Effector memory CD4-positive, alpha-beta T cell (primary cell): ENCODE results near the gene FAM110C.
"Not testable (repeated sequence)": the region's sequence is repeated elsewhere in the genome, so short reads cannot be mapped to it uniquely, and the experiment has no call there.

ENCODE experiments used
- DNase-seq, 3 donors: peaks; one replicate each; pipeline ENCODE4 v3.0.0-alpha.2; 2020
- H3K27ac ChIP-seq: 2 replicates; pipeline ENCODE4 v1.7.0; 2013; ENCODE audit warnings: mild to moderate bottlenecking, low read length, moderate library complexity; ENCODE audit not compliant: insufficient read depth, poor library complexity, severe bottlenecking
- H3K27me3 ChIP-seq: replicated peaks from 2 replicates; pipeline ENCODE4 v1.7.0; 2013; ENCODE audit warnings: mild to moderate bottlenecking, low read length; ENCODE audit not compliant: insufficient read depth, control insufficient read depth, poor library complexity, severe bottlenecking
- H3K36me3 ChIP-seq: 2 replicates; pipeline ENCODE4 v1.7.0; 2013; ENCODE audit warnings: mild to moderate bottlenecking, low read length, moderate library complexity; ENCODE audit not compliant: control insufficient read depth, insufficient read depth
- H3K4me1 ChIP-seq: 2 replicates; pipeline ENCODE4 v1.7.0; 2013; ENCODE audit warnings: low read length, mild to moderate bottlenecking; ENCODE audit not compliant: control insufficient read depth, insufficient read depth, poor library complexity, severe bottlenecking
- H3K4me3 ChIP-seq: 2 replicates; pipeline ENCODE4 v1.7.0; 2013; ENCODE audit warnings: low read length, low read depth, mild to moderate bottlenecking; ENCODE audit not compliant: insufficient read depth, poor library complexity, severe bottlenecking
- H3K9me3 ChIP-seq: 2 replicates; pipeline ENCODE4 v1.7.0; 2013; ENCODE audit warnings: mild to moderate bottlenecking, low read length, moderate library complexity; ENCODE audit not compliant: control insufficient read depth

FAM110C gene

GRCh38 chr2:28406-28975 lies 17.8 kb downstream of the FAM110C start:
- H3K27me3 ChIP-seq: no peaks in the 10 kb centered on the region
- H3K4me3 ChIP-seq: no peak overlapping the region
- H3K36me3 ChIP-seq: no peaks in the 10 kb centered on the region
- H3K4me1 ChIP-seq: peaks cover 13% of the 10 kb centered on the region
- no peak overlapping the region for H3K27ac ChIP-seq
- H3K9me3 ChIP-seq: no peaks in the 10 kb centered on the region
- DNase-seq: no peak

- no peak overlapping the region for H3K4me3 ChIP-seq
- H3K27ac ChIP-seq: no peak overlapping the region
- H3K9me3 ChIP-seq: no peaks in the 10 kb centered on the region
- no peak for DNase-seq
- H3K4me1 ChIP-seq: peaks cover 8% of the 10 kb centered on the region
- no peaks in the 10 kb centered on the region for H3K36me3 ChIP-seq
- H3K27me3 ChIP-seq: no peaks in the 10 kb centered on the region
Measured at GRCh38 chr2:26891-27290, 19.4 kb downstream of the FAM110C start.

GRCh38 chr2:25543-25942 lies 20.8 kb downstream of the FAM110C start:
- Histone ChIP-seq H3K27me3 (no peaks in the 10 kb centered on the region), H3K9me3 (no peaks in the 10 kb centered on the region), H3K4me3 (no peak overlapping the region), H3K4me1 (peaks cover 8% of the 10 kb centered on the region), H3K27ac (no peak overlapping the region), H3K36me3 (no peaks in the 10 kb centered on the region)
- DNase-seq: no peak

GRCh38 chr2:24591-24990 lies 21.7 kb downstream of the FAM110C start:
- H3K4me3 ChIP-seq, H3K36me3 ChIP-seq, H3K27me3 ChIP-seq, H3K4me1 ChIP-seq, H3K9me3 ChIP-seq, DNase-seq, H3K27ac ChIP-seq: not testable (repeated sequence)

GRCh38 chr2:24107-24506 lies 22.2 kb downstream of the FAM110C start:
- Histone ChIP-seq H3K36me3 (no peaks in the 10 kb centered on the region), H3K27ac (no peak overlapping the region), H3K4me1 (peaks cover 8% of the 10 kb centered on the region), H3K9me3 (no peaks in the 10 kb centered on the region), H3K27me3 (no peaks in the 10 kb centered on the region), H3K4me3 (no peak overlapping the region)
- DNase-seq: no peak

- Histone ChIP-seq H3K36me3 (no peaks in the 10 kb centered on the region), H3K27me3 (no peaks in the 10 kb centered on the region), H3K9me3 (no peaks in the 10 kb centered on the region), H3K4me3 (no peak overlapping the region), H3K4me1 (peaks cover 8% of the 10 kb centered on the region), H3K27ac (no peak overlapping the region)
- no peak for DNase-seq
Measured at GRCh38 chr2:23283-23682, 23.0 kb downstream of the FAM110C start.

- not testable (repeated sequence) for H3K4me3 ChIP-seq, DNase-seq, H3K9me3 ChIP-seq, H3K27ac ChIP-seq, H3K27me3 ChIP-seq, H3K36me3 ChIP-seq, H3K4me1 ChIP-seq
Measured at GRCh38 chr2:22244-22643, 24.1 kb downstream of the FAM110C start.

GRCh38 chr2:20259-20658 lies 26.0 kb downstream of the FAM110C start:
- not testable (repeated sequence) for H3K4me1 ChIP-seq, DNase-seq, H3K27ac ChIP-seq, H3K4me3 ChIP-seq, H3K36me3 ChIP-seq, H3K9me3 ChIP-seq, H3K27me3 ChIP-seq

GRCh38 chr2:19505-19904 lies 26.8 kb downstream of the FAM110C start:
- Histone ChIP-seq H3K27ac (no peak overlapping the region), H3K9me3 (no peaks in the 10 kb centered on the region), H3K4me3 (no peak overlapping the region), H3K36me3 (no peaks in the 10 kb centered on the region), H3K4me1 (peaks cover 8% of the 10 kb centered on the region), H3K27me3 (no peaks in the 10 kb centered on the region)
- DNase-seq: no peak

GRCh38 chr2:18402-19271 lies 27.7 kb downstream of the FAM110C start:
- H3K27ac ChIP-seq: no peak overlapping the region
- peaks cover 2% of the 10 kb centered on the region for H3K4me1 ChIP-seq
- no peak overlapping the region for H3K4me3 ChIP-seq
- no peaks in the 10 kb centered on the region for H3K27me3 ChIP-seq
- DNase-seq: no peak
- H3K36me3 ChIP-seq: no peaks in the 10 kb centered on the region
- no peaks in the 10 kb centered on the region for H3K9me3 ChIP-seq
